ENCODE measurements around the gene KIF18A.

The KIF18A gene

GRCh38 chr11:28043930-28044709 lies 63.8 kb downstream of the KIF18A start:
- DNase-seq (ENCODE audit: low read depth), result no peak

GRCh38 chr11:28040384-28040783 lies 67.6 kb downstream of the KIF18A start:
- no peak for DNase-seq (ENCODE audit: low read depth)

- DNase-seq (ENCODE audit: low read depth), result no peak
Measured at GRCh38 chr11:28038775-28039174, 69.2 kb downstream of the KIF18A start.

- DNase-seq (ENCODE audit: low read depth), result no peak
Measured at GRCh38 chr11:28026634-28027290, 81.2 kb downstream of the KIF18A start.

GRCh38 chr11:28017816-28018215 lies 90.1 kb downstream of the KIF18A start:
- no peak for DNase-seq (ENCODE audit: low read depth)

- DNase-seq (ENCODE audit: low read depth), result no peak
Measured at GRCh38 chr11:28011813-28012212, 96.1 kb downstream of the KIF18A start.

- no peak for DNase-seq (ENCODE audit: low read depth)
Measured at GRCh38 chr11:28009996-28010395, 98.0 kb downstream of the KIF18A start.

- no peak for DNase-seq (ENCODE audit: low read depth)
Measured at GRCh38 chr11:28009388-28009787, 98.6 kb downstream of the KIF18A start.

GRCh38 chr11:28003615-28004014 lies 104.3 kb downstream of the KIF18A start:
- DNase-seq (ENCODE audit: low read depth), result no peak

GRCh38 chr11:27998552-27998951 lies 109.4 kb downstream of the KIF18A start:
- DNase-seq (ENCODE audit: low read depth), result no peak

GRCh38 chr11:27997344-27997743 lies 110.6 kb downstream of the KIF18A start:
- no peak for DNase-seq (ENCODE audit: low read depth)

GRCh38 chr11:27996066-27996465 lies 111.9 kb downstream of the KIF18A start:
- DNase-seq (ENCODE audit: low read depth), result no peak

- DNase-seq (ENCODE audit: low read depth), result no peak
Measured at GRCh38 chr11:27995083-27995482, 112.9 kb downstream of the KIF18A start.

GRCh38 chr11:27991736-27992135 lies 116.2 kb downstream of the KIF18A start:
- no peak for DNase-seq (ENCODE audit: low read depth)

- DNase-seq (ENCODE audit: low read depth), result no peak
Measured at GRCh38 chr11:27977527-27977926, 130.4 kb downstream of the KIF18A start.

- no peak for DNase-seq (ENCODE audit: low read depth)
Measured at GRCh38 chr11:27977031-27977430, 130.9 kb downstream of the KIF18A start.

- DNase-seq (ENCODE audit: low read depth), result no peak
Measured at GRCh38 chr11:27976262-27976661, 131.7 kb downstream of the KIF18A start.

- DNase-seq (ENCODE audit: low read depth), result no peak
Measured at GRCh38 chr11:27973851-27974536, 134.0 kb downstream of the KIF18A start.

GRCh38 chr11:27972522-27973170 lies 135.3 kb downstream of the KIF18A start:
- DNase-seq (ENCODE audit: low read depth), result no peak

- DNase-seq (ENCODE audit: low read depth), result no peak
Measured at GRCh38 chr11:27971171-27971570, 136.8 kb downstream of the KIF18A start.
